ENCODE results near the gene IFNA7.
"Not testable (repeated sequence)": the region's sequence is repeated elsewhere in the genome, so short reads cannot be mapped to it uniquely, and the experiment has no call there.

IFNA7 gene

GRCh38 chr9:21202105-21202504 lies at the start of gene IFNA7:
Gene IFNA7 (minus strand): TSS chr9:21202205. CDS start chr9:21202165, 40 bp downstream.
- DNase-seq (ENCODE audit: low spot score), result not testable (repeated sequence)

DNA sequence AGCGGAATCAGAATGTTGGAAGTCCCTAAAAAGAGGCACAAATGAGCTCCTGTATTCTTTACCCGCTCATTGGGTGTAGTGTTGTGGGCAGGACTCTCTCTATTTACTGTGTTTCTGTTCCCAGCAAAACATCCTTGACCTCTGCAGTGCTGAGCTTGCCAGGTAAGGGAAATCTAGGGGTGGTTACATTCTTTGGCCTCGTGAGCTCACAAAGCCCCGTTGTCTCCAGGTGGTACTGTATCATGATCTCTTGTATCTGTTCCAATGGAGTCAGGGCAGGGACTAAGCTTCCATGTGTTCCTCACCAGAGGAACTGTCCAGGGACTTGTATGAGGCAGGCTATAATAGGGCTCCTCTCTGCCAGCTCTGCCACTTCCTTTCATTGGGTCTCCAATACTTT lies 49.6 kb upstream of the IFNA7 start:
- no peak for DNase-seq (ENCODE audit: low spot score)

DNA sequence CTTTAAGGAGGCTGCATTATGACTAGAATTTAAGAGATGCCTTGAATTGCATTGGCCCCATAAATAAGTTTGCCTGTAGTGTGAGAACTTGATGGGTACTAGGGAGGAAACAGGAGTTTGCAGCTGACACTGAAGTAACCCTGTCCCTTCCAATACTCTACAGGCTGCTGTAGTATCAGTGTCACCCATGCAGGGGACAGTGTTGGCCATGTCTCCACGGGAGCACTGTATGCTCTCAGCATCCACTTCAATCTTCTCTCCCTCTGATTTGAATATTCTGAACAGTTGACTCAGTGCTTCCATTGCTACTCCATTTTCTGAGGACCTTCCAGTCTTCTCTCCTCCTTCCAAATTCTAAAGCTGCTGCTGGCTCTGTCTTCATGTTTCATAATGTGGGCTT lies 49.2 kb upstream of the IFNA7 start:
- DNase-seq (ENCODE audit: low spot score), result no peak

GRCh38 chr9:21244836-21245235 lies 42.8 kb upstream of the IFNA7 start:
- no peak for DNase-seq (ENCODE audit: low spot score)

DNA sequence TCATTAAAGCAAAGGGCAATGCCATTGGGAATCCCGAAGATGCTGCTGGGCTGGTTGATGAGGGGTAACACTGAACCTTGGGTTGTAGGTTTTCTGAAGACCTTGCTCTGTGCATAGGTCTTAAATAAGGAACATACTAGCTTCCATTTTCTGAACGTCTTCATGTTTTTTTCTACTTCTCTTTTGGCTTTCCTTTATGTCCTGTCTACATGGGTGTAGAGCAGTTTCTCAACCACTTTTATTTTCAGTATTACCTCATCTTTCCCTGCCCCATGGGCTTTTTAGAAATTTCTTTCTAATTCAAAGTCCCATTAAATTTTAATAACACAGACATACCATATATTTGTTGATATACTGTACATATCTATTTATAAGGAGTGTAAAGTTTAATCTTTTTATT lies 37.9 kb upstream of the IFNA7 start, which contains the start of gene IFNA14:
IFNA14 (minus strand) TSS at position 95 of the 400 bp plus-strand sequence; CDS start at position 25, 70 bp downstream.
- DNase-seq (ENCODE audit: low spot score), result no peak

- DNase-seq (ENCODE audit: low spot score), result not testable (repeated sequence)
These were observed 34.3 kb upstream of the IFNA7 start for GRCh38 chr9:21236360-21236714.

GRCh38 chr9:21235468-21236359 lies 33.7 kb upstream of the IFNA7 start:
- peak; percentile 4 for DNase-seq (ENCODE audit: low spot score)

DNA sequence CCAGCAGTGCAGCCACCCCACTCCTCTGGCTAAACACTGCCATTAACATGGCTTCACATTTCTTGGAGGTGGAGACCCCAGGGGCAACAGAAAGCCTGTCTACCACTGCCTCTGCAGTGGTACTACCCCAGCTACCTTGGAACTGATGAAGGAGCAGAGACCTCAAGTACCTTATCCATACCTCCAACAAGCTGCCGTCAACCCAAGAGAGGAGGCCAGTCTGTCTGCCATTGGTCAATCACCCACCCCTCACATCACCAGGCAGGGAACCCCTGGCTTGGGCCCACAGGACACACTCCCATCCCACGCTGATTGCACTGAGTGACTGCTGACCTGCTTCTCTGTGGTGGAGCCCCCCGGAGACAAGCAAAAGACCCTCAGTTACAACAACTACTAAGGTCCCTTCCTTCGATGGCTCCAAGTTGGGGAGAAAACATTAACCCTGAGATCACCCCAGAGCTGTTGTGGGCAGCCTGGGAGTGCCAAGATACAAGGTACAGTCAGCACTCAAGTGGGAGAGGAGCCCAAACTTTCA lies 32.2 kb upstream of the IFNA7 start:
- no peak for DNase-seq (ENCODE audit: low spot score)

- no peak for DNase-seq (ENCODE audit: low spot score)
These were observed 31.3 kb upstream of the IFNA7 start for GRCh38 chr9:21233258-21233657.

DNA sequence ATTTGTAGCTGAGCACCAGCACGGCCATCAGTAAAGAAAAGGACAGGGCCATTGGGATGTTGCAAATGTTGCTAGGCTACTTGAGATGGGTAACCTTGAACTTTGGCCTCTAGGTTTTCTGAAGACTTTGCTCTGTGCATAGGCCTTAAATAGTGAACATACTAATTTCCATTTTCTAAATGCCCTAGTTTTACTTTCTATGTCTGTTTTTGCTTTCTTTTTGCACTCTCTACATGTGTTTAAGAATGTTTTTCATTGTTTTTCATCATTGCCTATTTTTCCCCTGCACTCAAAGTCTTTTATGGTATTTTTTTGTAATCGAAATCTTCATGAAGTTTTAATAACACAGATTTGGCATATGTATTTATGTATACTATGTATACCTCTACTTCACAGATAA lies 26.1 kb upstream of the IFNA7 start, which contains the start of gene IFNA17:
IFNA17 (minus strand) TSS at position 101 of the 400 bp plus-strand sequence; CDS start at position 52, 49 bp downstream.
- no peak for DNase-seq (ENCODE audit: low spot score)

DNA sequence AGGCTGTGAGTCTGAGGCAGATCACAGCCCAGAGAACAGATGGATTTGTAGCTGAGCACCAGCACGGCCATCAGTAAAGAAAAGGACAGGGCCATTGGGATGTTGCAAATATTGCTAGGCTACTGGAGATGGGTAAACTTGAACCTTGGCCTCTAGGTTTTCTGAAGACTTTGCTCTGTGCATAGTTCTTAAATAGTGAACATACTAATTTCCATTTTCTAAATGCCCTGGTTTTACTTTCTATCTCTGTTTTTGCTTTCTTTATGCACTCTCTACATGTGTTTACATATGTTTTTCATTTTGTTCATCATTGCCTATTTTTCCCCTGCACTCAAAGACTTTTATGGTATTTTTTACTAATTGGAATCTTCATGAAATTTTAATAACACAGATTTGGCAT lies 15.2 kb upstream of the IFNA7 start, which contains the start of gene IFNA16:
IFNA16 (minus strand) TSS at position 101 of the 400 bp plus-strand sequence; CDS start at position 95, 6 bp downstream.
- not testable (repeated sequence) for DNase-seq (ENCODE audit: low spot score)

- not testable (repeated sequence) for DNase-seq (ENCODE audit: low spot score)
These were observed 11.7 kb upstream of the IFNA7 start for GRCh38 chr9:21213411-21214326.

DNA sequence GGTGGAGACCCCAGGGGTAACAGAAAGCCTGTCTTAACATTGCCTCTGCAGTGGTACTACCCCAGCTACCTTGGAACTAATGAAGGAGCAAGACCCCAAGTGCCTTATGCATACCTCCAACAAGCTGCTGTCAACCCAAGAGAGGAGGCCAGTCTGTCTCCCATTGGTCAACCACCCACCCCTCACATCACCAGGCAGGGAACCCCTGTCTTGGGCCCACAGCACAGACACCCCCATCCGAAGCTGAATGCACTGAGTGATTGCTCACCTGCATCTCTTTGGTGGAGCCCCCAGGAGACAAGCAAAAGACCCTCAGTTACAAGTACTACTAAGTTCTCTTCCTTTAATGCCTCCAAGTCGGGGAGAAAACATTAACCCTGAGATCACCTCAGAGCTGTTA lies 10.2 kb upstream of the IFNA7 start:
- not testable (repeated sequence) for DNase-seq (ENCODE audit: low spot score)

DNA sequence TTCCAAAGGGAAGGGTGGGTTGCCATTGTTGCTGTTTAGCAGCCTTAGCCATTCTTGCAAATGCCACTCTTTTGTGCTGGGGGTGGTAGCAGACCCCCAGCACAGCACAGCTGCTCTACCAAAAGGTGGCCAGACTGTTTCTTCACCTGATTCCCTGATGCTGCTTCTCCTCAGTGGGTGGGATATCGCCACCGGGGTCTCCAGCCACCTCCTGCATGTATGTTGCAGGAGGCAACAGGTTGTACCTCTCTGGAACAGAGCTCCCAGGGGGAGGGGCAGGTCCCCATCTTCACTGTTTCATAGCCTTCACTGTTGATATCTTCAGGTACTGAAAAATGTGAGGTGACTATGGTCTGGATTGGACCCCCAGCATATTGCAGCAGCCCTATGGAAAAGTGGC lies 8.8 kb upstream of the IFNA7 start:
- DNase-seq (ENCODE audit: low spot score), result not testable (repeated sequence)

DNA sequence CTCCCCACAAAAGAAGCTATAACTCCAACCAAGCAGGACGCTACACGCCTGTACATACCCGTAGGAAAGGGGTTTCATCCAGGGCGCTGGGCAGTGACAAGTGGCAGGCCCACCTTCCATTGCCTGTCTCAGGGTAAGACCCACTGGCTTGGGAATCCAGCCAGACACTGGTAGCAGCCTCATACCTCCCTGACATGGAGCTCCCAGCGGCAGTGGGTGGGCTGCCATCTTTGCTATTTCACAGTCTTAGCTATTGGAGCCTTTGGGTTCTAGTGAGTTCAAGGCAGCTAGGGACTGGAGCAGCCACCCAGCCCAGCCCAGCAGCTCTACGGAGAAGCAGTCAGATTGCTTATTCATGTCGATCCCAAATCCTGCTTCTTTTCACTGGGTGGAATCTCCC lies 8.3 kb upstream of the IFNA7 start:
- DNase-seq (ENCODE audit: low spot score), result no peak

DNA sequence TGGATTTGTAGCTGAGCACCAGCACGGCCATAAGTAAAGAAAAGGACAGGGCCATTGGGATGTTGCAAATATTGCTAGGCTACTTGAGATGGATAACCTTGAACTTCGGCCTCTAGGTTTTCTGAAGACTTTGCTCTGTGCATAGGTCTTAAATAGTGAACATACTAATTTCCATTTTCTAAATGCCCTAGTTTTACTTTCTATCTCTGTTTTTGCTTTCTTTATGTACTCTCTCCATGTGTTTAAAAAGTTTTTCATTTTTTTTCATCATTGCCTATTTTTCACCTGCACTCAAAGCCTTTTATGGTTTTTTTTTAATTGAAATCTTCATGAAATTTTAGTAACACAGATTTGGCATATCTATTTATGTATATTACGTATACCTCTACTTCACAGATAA lies 5.0 kb upstream of the IFNA7 start, which contains the start of gene IFNA10:
IFNA10 (minus strand) TSS at position 101 of the 400 bp plus-strand sequence; CDS start at position 55, 46 bp downstream.
- not testable (repeated sequence) for DNase-seq (ENCODE audit: low spot score)

- no peak for DNase-seq (ENCODE audit: low spot score)
These were observed 3.2 kb upstream of the IFNA7 start for GRCh38 chr9:21205204-21205603.

DNA sequence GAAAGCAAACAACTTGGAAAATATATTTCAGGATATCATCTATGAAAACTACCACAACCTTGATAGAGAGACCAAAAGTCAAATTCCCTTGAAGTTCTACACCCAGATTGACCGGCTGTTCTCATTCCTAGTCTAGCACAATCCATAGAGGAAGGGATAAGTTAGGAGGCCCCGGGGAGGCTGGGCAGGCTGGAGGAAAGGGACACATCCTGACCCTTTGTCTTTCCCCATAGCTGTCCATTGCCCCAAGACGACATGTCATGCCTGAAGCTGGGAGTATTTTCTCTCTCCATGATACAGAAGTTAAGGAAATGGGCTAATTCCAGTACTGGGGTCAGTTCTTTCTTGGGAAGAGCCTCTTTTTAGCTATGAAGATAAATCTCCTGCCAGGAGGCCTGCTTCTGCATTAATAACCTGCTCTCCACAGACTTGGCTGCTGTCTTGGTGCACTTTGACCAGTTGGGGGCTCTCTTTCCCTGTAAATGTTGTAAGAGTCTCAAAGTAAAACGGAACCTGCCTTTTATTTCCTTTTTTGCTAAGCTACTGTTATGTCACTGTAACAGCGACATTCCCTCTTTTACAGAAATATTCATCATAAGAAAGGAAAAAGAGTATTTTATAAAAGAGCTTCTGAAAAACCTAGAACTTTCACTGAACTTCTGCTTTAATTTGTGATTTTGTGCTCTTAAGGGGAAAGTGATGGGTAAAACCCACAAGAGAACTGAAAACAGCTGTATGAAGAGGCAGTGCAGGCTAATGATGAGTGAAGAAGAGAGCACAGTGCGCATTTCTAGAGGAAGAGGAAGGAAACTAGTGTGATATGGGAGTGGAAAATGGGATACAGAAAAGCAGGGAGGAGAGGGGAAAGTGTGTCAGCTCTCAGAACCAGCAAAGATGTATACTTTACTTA lies 6.9 kb downstream of the IFNA7 start:
- peak; percentile 2 for DNase-seq (ENCODE audit: low spot score)

DNA sequence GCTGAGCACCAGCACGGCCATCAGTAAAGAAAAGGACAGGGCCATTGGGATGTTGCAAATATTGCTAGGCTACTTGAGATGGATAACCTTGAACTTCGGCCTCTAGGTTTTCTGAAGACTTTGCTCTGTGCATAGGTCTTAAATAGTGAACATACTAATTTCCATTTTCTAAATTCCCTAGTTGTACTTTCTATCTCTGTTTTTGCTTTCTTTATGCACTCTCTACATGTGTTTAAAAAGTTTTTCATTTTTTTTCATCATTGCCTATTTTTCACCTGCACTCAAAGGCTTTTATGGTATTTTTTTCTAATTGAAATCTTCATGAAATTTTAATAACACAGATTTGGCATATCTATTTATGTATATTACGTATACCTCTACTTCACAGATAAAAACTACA lies 14.5 kb downstream of the IFNA7 start, which contains the start of gene IFNA4:
IFNA4 (minus strand) TSS at position 101 of the 400 bp plus-strand sequence; CDS start at position 45, 56 bp downstream.
- not testable (repeated sequence) for DNase-seq (ENCODE audit: low spot score)

Measured in putamen (tissue), 1 donor.